ENCODE data around the gene TUT1.
A peak's percentile ranks its signal among the peaks of the same experiment; 100 is the strongest.
"Not testable (repeated sequence)": the region's sequence is repeated elsewhere in the genome, so short reads cannot be mapped to it uniquely, and the experiment has no call there.

TUT1 gene, protein sequence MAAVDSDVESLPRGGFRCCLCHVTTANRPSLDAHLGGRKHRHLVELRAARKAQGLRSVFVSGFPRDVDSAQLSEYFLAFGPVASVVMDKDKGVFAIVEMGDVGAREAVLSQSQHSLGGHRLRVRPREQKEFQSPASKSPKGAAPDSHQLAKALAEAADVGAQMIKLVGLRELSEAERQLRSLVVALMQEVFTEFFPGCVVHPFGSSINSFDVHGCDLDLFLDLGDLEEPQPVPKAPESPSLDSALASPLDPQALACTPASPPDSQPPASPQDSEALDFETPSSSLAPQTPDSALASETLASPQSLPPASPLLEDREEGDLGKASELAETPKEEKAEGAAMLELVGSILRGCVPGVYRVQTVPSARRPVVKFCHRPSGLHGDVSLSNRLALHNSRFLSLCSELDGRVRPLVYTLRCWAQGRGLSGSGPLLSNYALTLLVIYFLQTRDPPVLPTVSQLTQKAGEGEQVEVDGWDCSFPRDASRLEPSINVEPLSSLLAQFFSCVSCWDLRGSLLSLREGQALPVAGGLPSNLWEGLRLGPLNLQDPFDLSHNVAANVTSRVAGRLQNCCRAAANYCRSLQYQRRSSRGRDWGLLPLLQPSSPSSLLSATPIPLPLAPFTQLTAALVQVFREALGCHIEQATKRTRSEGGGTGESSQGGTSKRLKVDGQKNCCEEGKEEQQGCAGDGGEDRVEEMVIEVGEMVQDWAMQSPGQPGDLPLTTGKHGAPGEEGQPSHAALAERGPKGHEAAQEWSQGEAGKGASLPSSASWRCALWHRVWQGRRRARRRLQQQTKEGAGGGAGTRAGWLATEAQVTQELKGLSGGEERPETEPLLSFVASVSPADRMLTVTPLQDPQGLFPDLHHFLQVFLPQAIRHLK

DNA sequence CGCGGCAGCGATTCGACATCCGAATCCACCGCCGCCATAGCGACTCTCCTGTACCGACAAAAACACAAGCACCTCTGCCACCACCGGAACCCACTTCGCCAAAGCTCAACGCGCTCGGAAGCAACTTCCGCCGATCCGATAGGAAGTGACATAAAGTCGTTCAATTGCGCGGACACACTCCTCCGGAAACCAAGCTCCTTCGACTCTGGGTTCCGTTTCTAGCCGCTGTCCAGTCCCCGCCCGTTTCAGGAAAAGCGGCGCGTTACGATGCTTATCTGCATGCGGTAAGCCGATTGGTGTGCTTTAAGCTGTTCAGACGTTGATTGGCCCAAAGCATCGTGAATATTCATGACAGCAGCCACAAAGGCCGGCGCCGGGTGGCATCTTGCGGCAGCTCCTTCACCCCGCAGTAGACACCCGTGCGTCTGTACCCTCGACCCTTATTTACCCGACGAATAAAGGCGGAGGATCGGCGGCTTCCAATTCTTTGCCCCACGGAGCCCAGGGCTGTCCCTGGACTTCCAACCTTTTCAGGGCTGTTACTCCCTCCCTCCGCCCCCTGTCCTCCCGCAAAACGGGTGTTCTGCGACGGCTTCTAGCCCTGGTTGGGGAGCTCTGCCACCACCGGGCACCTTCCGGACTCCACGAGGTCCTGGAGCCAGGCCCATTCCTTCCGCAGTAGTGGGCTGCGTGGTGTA lies at the start of gene TUT1:
Gene TUT1, minus strand, starts transcription at position 76 of the 698 bp plus-strand sequence. Its CDS starts 38 bp downstream, at position 38.
- DNase-seq (ENCODE audit: low read depth in 2 of 2): peak; percentile 90 to 92

GRCh38 chr11:62632492-62632891 lies 41.2 kb upstream of the TUT1 start:
- DNase-seq (ENCODE audit: low read depth in 2 of 2): no peak

DNA sequence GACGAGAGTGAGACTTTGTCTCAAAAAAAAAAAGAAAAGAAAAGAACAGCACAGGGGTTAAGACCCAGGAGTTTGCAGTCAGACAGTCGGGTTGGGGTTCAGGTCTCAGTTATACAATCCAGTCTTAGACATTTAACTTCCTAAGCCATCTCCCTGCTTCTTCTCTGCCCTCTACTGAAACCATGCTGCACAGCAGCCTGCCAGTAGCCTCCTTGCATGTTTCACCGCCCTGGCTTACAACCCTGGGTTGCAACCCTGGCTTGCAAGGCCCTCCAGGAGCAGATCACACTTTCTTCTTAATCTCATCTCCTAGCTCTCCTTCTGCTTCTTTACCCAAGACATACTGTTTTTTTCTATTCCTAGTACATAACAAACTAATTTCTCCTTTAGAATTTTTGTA lies 36.4 kb upstream of the TUT1 start:
- DNase-seq (ENCODE audit: low read depth in 2 of 2): no peak

- no peak for DNase-seq (ENCODE audit: low read depth in 2 of 2)
Observed at GRCh38 chr11:62622476-62623089, 31.3 kb upstream of the TUT1 start.

GRCh38 chr11:62621567-62622470 lies 30.5 kb upstream of the TUT1 start, which contains the start of gene B3GAT3:
Gene B3GAT3 (minus strand): TSS chr11:62621986. CDS start chr11:62621947, 39 bp downstream.
- DNase-seq (ENCODE audit: low read depth in 2 of 2): peak; percentile 98

GRCh38 chr11:62621027-62621566 lies 29.8 kb upstream of the TUT1 start:
- DNase-seq (ENCODE audit: low read depth in 2 of 2): no peak

GRCh38 chr11:62616957-62617356 lies 25.6 kb upstream of the TUT1 start:
- DNase-seq (ENCODE audit: low read depth in 2 of 2): not testable (repeated sequence)

DNA sequence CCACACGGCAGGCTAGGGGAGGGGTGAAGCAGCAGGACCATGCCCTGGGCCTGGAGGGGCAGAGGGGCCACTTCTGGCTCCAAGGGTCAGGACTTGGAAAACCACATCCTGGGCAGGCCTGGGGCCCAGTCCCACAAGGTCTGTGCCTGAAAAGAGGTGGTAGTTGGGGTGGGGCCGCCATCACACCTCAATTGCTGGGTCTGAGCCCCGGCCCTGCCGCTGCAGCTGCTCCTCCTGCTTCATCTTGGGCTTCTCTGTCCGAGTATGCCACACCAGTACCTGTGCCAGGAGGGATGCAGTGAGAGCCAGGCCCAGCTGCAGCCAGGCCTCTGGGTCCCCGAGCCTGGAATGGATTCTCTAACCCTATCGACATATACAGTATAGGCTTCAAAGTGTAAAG lies 24.2 kb upstream of the TUT1 start:
- no peak for DNase-seq (ENCODE audit: low read depth in 2 of 2)

GRCh38 chr11:62614275-62614674 lies 23.0 kb upstream of the TUT1 start:
- peak in 1 of 2 donors; percentile 28 for DNase-seq (ENCODE audit: low read depth in 2 of 2)

- no peak for DNase-seq (ENCODE audit: low read depth in 2 of 2)
Observed at GRCh38 chr11:62613291-62613778, 22.0 kb upstream of the TUT1 start.

DNA sequence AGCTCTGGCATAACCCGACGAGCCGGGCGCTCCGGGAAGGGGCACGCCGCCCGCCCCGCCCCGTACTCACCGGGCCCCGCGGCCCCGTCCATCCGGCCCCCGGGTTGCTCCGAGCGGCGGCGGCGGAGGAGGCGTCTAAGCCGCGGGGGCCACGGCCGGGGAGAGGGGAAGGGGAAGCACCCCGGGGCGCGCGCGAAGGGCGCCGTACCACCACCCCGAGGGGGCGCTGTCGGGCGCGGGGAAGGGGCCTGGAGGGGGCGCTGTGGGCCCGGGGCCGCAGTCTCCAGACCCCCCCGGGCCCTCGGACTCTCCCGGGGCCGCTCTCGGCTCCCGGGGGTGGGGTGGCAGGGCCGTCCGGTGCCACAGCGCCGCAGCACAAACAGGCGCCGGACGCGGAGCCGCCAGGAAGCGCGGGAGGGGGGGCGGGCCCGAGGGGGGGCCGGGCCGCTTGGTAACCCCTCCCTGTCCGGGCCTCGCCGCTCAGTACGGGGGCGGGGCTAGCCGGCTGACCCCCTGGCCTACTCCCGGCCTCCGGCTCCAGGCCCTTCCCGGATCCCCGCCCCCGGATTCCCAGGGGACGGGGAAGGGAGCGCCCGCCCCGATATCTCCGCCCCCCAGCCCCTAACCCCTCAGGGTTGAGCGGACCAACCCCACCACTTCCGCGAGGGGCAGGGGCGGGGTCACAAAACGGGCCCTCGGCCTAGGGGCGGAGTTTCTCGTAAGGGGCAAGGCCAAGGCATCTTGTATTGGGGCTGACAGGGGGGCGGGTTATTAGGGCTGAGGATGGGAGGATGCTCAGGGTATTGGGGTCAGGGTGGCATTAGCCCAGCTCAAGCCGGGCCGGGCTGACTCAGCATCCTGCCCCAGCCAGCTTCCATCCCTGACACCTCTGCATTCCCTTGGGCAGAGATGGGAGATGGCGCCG lies 21.3 kb upstream of the TUT1 start, which contains the start of the genes EML3 and ROM1:
Gene EML3, minus strand, starts transcription at position 410 of the 925 bp plus-strand sequence. Its CDS starts 318 bp downstream, at position 92.
Gene ROM1, plus strand, starts transcription at position 892 of the 925 bp plus-strand sequence. Its CDS starts 25 bp downstream, at position 917.
- DNase-seq (ENCODE audit: low read depth in 2 of 2): peak; percentile 80

DNA sequence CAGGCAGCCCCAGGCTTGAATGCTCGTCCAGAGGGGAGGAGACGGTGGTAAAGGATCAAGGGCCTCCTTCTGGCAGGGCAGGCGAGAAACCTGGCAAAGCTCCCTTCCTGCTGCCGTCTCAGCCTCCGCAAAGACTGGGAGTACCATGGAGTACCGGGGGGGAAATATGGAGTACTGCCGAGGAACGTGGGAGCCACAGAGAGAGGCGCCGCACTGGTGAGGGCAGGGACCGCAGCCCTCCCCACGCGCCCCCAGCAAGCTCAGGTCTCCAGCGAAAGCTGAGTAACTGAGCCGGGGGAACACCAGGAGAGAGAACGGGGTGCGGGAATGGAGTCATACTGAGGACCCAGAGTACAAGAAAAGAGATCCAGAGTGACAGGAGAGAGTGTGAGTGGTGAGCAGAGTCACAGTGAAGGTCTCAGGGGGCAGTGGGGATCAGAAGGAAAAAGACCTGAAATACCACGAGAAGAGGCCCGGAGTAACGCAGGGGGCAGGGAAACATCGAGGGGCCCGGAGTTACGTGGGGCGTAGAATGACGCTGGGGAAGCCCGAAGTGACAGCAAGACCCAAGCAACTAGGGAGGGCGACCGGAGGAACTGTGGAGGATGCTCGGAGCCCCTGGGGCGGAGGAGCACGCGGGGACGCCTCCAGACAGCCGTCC lies 20.5 kb upstream of the TUT1 start:
- DNase-seq (ENCODE audit: low read depth in 2 of 2): peak in 1 of 2 donors; percentile 44

GRCh38 chr11:62610814-62611704 lies 19.7 kb upstream of the TUT1 start:
- DNase-seq (ENCODE audit: low read depth in 2 of 2): no peak

DNA sequence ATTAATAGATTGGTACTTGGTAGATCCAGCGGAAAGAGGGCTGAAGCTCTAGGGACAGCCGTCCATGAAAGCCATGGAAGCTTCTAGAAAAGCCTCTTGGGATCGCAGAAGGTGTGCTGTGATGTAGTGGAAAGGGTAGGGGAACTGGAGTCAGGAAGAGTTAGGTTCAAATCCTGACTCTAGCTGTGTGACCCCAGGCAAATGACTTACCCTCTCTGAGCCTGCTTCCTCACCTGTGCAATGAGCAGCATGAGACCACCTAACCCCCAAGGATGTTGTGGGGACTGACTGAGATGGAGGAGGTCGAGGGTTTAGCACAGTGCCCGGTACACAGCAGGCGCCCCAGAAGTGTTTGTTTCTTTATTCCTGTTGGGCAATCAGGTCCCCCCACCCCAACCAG lies 19.1 kb upstream of the TUT1 start:
- no peak for DNase-seq (ENCODE audit: low read depth in 2 of 2)

GRCh38 chr11:62608776-62609175 lies 17.5 kb upstream of the TUT1 start:
- no peak for DNase-seq (ENCODE audit: low read depth in 2 of 2)

GRCh38 chr11:62607714-62608113 lies 16.4 kb upstream of the TUT1 start:
- DNase-seq (ENCODE audit: low read depth in 2 of 2): no peak

- no peak for DNase-seq (ENCODE audit: low read depth in 2 of 2)
Observed at GRCh38 chr11:62605902-62606301, 14.6 kb upstream of the TUT1 start.

Data from stimulated activated CD8-positive, alpha-beta memory T cell treated with anti-CD3 and anti-CD28 coated beads, Interleukin-15, amount 100 ng/mL, for 48 hours (primary cell).